ENCODE results near the gene MRPS17.

The MRPS17 gene

DNA sequence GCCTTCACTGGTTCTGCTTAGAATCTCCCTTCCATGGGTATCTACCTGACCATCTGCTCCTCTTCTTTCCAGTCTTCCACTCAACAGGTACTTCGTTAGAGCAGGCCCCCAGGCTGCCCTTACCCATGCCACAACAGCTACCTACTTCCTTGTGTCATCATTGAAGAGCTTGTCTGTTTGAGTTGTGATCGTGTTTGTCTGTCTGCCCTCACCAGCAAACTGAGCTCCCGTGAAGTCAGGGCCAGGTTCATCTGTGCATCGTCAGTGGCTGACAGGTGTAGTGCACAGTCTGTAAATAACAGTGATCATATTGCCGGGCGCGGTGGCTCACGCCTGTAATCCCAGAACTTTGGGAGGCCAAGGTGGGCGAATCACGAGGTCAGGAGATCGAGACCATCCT, 17.7 kb downstream of the MRPS17 start:
- no peak for FAIRE-seq

DNA sequence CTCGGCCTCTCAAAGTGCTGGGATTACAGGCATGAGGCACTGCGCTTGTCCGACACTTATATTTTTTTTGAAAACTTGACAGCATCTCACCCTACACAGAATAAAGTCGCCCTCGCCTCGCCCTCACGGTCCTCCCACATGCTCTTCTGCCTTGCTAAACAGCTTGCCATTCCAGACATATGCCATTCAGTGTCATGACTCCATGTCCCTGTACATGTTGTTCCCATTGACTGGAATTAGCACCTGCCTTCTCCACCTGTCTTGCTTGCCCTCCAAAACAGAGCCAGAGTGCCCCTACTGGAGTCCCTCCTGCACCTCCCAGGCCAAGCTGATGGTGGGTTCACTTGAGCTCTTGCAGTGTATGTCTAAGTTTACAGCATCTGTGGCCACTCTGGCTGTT, 18.9 kb downstream of the MRPS17 start:
- FAIRE-seq (no peak), DNase-seq (ENCODE audit: extremely low spot score, insufficient read length, low read depth) (no peak)

More for the DNA sequence above, 17.7 kb downstream of the MRPS17 start:
- no peak for DNase-seq (ENCODE audit: extremely low spot score, insufficient read length, low read depth)

DNA sequence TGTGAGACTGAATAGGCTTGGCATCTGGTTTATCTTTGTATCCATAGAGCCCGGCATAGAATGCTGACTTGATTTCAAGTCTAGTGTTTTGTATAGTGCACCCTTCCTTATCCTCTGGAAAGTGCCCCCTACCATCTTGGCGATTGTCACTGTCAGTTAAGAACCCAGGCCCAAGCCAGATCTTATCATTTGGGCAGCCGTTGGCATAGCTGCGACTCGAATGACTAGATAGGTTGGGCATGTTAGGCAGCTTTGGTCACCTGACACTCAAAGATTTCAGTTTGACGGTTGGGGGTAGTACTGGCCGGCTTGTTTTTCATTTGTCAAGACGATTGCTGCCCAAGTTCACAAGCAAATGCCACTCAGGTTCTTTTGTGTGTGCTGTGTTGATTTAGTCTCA, 19.3 kb downstream of the MRPS17 start:
- DNase-seq (ENCODE audit: extremely low spot score, insufficient read length, low read depth) (no peak), FAIRE-seq (no peak)

DNA sequence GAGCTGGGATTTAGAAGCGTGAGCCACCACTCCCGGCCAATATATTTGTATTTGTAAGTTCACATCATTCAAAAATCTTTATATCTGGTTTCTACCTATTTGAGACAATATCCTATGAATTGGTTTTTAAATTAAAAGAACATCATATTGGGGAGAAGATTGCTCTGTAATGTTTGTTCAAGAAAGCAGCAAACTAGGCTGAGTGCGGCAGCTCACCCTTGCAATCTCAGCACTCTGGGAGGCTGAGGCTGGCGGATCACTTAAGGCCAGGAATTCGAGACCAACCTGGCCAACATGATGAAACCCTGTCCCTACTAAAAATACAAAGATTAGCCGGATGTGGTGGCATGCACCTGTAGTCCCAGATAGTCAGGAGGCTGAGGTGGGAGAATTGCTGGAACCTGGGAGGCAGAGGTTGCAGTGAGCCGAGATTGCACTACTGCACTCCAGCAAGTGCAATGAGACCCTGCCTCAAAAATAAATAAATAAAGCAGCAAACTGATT, 22.1 kb downstream of the MRPS17 start:
- FAIRE-seq (no peak), DNase-seq (ENCODE audit: extremely low spot score, insufficient read length, low read depth) (no peak)

DNA sequence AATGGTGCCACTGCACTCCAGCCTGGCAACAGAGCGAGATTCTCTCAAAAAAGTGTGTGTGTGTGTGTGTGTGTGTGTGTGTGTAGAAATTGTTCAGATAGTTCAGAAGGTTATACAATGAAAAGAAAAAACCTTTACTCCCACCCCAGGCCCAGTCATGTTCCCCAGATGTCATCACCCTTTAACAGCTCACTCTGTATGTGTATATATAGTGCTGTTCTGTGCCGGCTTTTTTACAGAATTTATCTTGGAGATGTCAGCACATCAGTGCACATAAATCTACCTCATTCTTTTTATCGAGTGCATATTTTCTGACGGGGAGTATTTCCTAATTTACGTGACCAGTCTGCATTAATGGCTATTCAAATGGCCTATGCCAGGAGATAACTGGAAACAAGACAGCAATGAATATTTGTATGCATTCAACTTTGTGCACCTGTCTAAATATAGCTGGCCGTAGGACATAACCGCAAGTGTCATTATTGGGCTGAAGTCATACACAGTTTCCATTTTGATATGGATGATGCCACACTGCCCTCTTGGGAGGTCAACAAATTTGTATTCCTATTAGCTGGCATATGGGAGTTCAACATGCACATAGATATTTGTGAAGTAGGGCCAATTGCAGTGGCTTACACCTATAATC, 24.4 kb downstream of the MRPS17 start:
- FAIRE-seq (no peak), DNase-seq (ENCODE audit: extremely low spot score, insufficient read length, low read depth) (no peak)

DNA sequence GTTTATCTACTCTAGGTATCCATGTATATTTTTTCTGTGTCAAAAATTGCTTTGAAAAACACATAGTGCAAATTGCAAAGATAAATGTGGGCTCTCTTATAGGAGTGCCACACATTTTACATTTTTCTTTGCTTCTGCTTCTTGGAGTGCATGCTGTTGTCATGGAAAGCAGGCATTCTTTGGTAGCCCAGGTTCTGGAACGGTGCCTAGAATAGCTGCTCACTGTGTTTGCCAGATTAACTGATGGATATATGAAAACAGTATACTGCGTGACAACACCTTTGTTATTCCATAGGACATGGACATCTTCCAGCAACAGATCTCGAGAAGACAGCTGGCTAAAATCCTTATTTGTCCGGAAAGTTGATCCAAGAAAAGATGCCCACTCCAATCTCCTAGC, 26.2 kb downstream of the MRPS17 start:
- no peak for DNase-seq (ENCODE audit: extremely low spot score, insufficient read length, low read depth)
- no peak for FAIRE-seq

DNA sequence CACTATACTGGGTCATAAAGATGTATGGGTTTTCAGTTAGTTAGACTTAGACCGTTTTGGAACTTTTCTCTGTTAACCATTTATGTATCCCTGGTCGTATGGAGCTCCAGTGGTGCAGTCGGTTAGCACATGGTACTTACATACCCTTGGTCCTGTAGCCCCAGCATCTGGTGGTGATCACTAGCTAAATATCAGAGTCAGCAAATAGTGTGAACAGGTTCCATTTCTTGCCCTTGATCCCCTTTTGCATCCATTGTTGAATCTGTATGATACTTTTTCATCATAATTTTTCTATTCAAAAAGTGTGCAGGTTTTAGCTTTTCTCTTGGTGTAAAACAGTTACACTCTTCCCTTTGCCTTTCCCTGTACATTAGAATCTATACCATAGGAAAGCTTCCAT, 28.6 kb downstream of the MRPS17 start:
- FAIRE-seq (no peak), DNase-seq (ENCODE audit: extremely low spot score, insufficient read length, low read depth) (no peak)

DNA sequence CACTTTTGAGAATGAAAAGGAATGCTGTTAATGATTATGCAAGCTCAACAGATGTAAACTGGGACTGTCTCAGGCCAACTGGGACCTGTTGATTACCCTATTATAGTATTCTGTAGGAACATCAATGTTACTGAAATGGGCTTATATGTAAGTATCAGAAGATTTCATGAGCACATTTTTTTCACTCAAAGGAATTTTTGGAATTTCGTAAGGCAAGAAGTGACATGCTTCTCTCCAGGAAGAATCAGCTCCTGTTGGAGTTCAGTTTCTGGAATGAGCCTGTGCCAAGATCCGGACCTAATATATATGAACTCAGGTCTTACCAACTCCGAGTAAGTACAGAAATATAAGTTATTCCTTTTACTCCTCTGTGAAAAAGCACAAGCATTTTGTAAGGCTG, 31.9 kb downstream of the MRPS17 start:
- DNase-seq (ENCODE audit: extremely low spot score, insufficient read length, low read depth) (no peak), FAIRE-seq (no peak)

DNA sequence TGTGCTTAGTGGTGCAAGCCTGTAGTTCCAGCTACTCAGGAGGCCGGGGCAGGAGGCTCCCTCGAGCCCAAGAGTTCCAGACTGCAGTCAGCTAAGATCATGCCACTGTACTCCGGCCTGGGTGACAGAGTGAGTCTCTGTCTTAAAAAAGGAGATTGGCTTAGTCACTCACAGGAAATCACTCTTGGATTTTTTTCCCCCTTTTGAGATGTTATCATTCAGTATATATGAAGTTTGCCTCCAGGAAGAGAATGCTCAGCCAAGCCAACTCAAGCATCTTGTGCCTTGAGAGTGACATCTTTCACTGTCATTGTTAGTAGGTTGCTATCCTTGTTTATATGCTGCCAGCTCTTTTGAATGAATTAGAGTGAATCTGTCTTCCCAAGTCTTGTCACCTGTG, 40.7 kb downstream of the MRPS17 start:
- FAIRE-seq, result no peak
- no peak for DNase-seq (ENCODE audit: extremely low spot score, insufficient read length, low read depth)

DNA sequence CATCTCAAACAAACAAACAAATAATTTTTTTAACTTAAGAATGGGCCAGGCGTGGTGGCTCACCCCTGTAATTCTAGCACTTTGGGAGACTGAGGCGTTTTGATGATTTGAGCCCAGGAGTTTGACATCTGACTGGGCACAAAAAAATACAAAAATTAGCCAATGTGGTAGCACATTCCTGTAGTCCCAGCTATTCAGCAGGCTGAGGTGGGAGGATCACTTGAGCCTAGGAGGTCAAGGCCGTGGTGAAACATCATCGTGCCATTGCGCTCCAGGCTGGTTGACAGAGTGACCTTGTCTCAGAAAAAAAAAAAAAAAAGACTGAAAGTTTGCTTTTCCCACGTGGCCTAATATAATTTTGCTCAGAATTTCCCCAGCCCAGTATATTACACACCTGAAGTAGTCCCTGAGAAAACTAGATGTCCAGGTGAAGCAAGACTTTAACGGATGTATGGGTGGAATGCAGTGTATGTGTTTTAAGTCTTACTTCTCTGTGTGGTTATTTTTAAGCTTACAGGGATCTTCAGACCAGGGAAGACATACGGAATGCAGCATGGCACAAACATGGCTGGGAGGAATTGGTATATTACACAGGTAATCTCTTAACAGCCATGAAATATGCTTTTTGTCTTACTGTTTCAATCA, 45.3 kb downstream of the MRPS17 start:
- FAIRE-seq, result no peak
- DNase-seq (ENCODE audit: extremely low spot score, insufficient read length, low read depth), result no peak

DNA sequence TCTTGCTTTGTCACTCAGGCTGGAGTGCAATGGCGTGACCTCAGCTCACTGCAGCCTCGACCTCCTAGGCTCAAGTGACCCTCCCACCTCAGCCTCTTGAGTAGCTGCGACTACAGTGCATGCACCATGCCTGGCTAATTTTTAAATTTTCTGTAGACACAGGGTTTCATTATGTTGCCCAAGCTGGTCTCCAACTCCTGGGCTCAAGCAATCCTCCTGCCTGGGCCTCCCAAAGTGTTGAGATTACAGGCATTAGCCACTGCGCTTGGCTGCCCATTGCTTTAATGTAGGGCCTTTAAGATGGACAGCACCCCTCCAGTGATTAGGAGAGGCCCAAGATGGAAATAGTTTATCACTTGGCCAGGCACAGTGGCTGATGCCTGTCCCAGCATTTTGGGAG, 52.1 kb downstream of the MRPS17 start:
- no peak for FAIRE-seq
- no peak for DNase-seq (ENCODE audit: extremely low spot score, insufficient read length, low read depth)
